Glomerular visceral epithelial cell (primary cell): ENCODE measurements around the gene MAFB.
"Not testable (repeated sequence)": the region's sequence is repeated elsewhere in the genome, so short reads cannot be mapped to it uniquely, and the experiment has no call there.

Source experiments
- DNase-seq: peaks from one replicate; pipeline ENCODE4 v3.0.0-alpha.2; 2016; ENCODE audit errors: extremely low spot score

The MAFB gene

GRCh38 chr20:40689100-40689942 is at the start of gene MAFB:
TSS of gene MAFB (minus strand) at chr20:40689236. CDS start at chr20:40688850, 386 bp downstream.
- DNase-seq = no peak

GRCh38 chr20:40736468-40736867 is 47.4 kb upstream of the MAFB start:
- not testable (repeated sequence) for DNase-seq

GRCh38 chr20:40728996-40729395 is 40.0 kb upstream of the MAFB start:
- no peak for DNase-seq

DNA sequence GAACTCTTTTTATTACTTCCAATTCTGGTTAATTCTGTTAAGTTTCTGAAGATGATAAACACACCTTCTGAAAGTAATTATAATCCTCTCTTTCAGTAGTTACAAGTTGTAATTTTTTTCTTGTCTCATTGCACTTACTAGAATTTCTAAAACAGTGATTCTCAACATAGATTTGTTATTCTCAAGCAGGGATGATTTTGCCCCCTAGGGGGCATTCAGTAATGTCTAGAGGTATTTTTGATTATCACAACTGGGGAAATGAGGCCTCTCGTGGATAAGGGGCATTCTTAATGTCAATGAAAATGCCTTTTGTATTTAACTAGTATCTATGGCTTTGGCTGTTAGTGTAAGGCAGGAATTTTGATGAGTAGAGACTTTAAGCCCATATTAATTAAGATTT is 39.4 kb upstream of the MAFB start:
- DNase-seq = no peak

DNA sequence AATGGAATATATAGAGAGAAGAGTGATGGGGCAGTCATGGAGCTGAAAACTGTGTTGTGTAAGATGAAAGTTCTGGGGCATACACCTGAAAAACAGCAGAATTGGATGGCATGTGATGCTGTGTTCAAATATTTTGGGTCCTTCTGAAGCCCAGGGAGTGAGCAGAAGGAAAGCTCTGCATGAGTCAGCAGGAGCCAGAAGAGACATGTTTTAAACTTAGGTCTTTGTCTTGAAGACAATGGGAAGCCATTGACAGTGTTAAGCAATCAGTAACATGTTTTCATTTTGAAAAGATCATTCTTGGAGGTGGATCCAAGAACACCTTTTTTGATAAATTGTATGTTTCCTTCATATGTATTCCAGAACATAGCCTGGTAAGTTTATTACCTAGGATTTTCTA is 38.9 kb upstream of the MAFB start:
- DNase-seq = no peak

- DNase-seq = no peak
These were observed 37.7 kb upstream of the MAFB start for GRCh38 chr20:40726776-40727175.

DNA sequence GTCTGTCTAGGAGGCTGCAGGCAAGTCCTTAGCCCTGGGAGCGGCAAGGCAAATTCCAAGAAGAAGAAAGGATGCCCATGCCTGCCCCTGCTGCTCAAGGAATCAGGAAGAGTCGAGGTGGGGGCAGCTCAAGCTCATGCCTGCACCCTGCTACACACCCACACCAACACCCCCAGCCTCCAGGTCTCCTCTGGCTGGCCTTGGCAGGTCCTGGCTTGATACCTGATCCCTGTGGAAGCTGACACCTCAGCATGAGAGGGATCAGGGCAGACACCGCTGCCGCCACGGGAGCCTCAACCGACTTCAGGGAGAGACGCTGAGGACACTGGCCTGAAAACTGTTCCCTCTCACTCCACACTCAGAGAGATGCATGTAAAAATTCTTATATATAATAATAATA is 35.5 kb upstream of the MAFB start:
- no peak for DNase-seq

GRCh38 chr20:40720826-40721225 is 31.8 kb upstream of the MAFB start:
- no peak for DNase-seq

DNA sequence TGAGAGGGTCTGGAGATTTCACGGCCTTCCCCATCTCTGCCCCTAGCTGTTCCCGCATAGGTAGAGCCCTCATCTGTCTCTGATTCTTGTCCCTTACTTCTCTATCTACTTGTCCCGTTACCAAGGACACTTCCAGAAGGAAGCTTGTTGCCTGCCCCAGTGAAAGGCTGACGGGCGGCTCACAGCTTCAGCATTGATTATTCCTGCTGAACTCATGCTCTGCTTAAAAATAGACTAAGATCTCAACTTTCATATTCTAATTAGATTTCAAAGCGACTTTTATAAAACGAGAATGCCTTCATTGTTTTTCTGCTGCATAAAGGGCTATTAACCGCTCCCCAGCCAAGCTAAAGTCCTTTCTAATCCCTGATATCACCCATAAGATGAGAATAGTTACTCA is 31.1 kb upstream of the MAFB start:
- no peak for DNase-seq

GRCh38 chr20:40718982-40719729 is 30.1 kb upstream of the MAFB start:
- no peak for DNase-seq

GRCh38 chr20:40718214-40718977 is 29.4 kb upstream of the MAFB start:
- DNase-seq = no peak

DNA sequence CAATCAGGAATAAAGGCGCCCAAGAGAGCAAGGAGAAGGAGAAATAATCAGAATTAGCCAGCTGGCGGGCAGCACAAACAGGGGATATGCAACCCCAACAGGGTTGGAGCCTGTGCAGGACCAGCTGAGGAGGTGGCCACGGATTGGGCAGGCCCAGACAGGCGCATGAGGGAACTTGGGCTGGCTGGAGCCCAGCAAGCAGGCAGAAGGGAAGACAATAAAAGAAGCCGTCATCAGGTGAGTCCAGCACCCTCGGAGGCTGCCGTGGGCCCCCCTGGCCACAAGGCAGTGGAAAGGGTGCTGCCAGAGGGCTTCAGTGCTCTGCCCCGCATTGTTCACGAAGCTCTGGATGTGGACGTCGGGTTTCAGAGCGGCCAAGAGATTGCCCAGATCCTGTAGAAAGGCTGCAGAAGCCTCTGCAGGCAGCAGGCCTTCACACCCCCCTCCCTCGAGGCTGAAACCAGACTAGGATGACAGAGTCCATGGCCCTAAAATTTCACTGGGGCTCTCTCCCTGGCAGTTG is 28.4 kb upstream of the MAFB start:
- no peak for DNase-seq

DNA sequence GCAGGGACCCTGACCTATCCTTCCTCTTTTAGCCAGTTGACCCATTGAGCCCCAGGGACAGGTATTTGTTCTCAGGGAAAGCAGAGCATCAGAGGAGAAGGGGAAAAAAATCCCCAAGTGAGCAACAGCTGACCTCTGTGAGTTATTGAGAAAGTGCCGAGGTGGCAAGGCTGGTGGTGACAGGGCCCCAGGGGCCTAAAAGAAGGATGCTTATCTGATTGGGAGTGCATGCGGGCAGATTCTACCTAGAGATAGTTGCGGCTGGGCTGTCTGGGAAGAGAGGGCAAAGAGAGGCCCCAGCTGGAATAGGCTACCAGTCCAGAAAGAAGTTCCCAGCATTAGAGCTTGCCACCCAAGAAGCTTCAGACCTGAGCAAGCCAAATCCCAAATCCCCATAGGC is 26.5 kb upstream of the MAFB start:
- DNase-seq = no peak

DNA sequence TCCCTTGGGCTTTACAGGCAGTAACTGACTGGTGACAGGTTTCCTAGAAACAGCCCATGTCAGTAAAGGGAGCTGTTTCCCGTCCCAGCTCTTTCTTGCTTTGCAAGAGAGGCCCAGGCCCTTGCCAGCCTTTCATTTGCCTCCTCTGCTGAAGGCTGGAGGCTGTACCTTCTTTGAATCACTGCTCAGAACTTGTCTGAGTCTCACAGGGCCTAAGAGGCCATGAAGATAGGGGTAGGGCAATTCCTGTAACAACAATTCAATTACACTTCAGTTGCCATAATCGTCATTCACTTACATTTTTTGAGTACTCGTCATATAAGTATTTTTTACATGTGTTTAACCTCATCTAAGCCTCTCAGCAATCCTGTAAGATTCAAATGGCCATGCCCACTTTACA is 25.9 kb upstream of the MAFB start:
- no peak for DNase-seq

GRCh38 chr20:40714109-40714508 is 25.1 kb upstream of the MAFB start:
- no peak for DNase-seq

GRCh38 chr20:40713508-40713907 is 24.5 kb upstream of the MAFB start:
- DNase-seq = no peak

- DNase-seq = no peak
These were observed 22.0 kb upstream of the MAFB start for GRCh38 chr20:40711079-40711478.

GRCh38 chr20:40710603-40711002 is 21.6 kb upstream of the MAFB start:
- DNase-seq = no peak

- DNase-seq = no peak
These were observed 18.0 kb upstream of the MAFB start for GRCh38 chr20:40706977-40707582.

DNA sequence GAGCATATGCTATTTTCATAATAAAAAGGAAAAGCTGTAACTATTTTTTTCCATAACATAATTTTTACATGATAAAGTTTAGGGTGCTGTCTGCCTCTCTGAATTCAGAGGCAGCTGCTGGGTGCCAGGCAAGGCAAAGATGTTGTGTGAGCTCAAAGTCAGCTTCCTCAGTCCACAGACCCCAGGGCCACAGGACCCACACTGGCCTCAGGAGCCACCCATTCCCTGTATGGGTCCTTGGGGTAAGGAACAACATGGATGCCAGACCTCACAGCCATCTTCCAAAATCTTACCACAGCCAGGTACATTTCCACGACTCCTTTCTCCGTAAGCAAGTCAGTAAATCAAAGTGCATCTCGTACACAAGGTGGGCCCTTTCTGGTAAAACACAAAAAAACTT is 16.4 kb upstream of the MAFB start:
- no peak for DNase-seq

- DNase-seq = no peak
These were observed 15.8 kb upstream of the MAFB start for GRCh38 chr20:40704828-40705227.
